IPS DF 19.7 (cell line): Measurements from ENCODE around the gene PPM1L.
"Not testable (repeated sequence)": the region's sequence is repeated elsewhere in the genome, so short reads cannot be mapped to it uniquely, and the experiment has no call there.

ENCODE experiments used
- DNase-seq: peaks from one replicate; pipeline ENCODE4 v3.0.0-alpha.2; 2013; ENCODE audit warnings: low read depth, low spot score

PPM1L gene

GRCh38 chr3:160755776-160756304 lies at the start of gene PPM1L:
TSS of gene PPM1L (plus strand) at chr3:160756231.
- no peak for DNase-seq

- DNase-seq: no peak
These were observed 48.7 kb upstream of the PPM1L start for GRCh38 chr3:160707187-160707794.

- DNase-seq: no peak
These were observed 46.4 kb upstream of the PPM1L start for GRCh38 chr3:160709477-160710182.

GRCh38 chr3:160713144-160713543 lies 42.9 kb upstream of the PPM1L start:
- not testable (repeated sequence) for DNase-seq

- no peak for DNase-seq
These were observed 36.3 kb upstream of the PPM1L start for GRCh38 chr3:160719710-160720109.

GRCh38 chr3:160720123-160720746 lies 35.8 kb upstream of the PPM1L start:
- DNase-seq: no peak

GRCh38 chr3:160722331-160722730 lies 33.7 kb upstream of the PPM1L start:
- DNase-seq: no peak

GRCh38 chr3:160725338-160725737 lies 30.7 kb upstream of the PPM1L start:
- DNase-seq: no peak

- no peak for DNase-seq
These were observed 20.2 kb upstream of the PPM1L start for GRCh38 chr3:160735826-160736225.

- DNase-seq: no peak
These were observed 18.0 kb upstream of the PPM1L start for GRCh38 chr3:160738048-160738447.

- DNase-seq: no peak
These were observed 17.0 kb upstream of the PPM1L start for GRCh38 chr3:160739079-160739478.

GRCh38 chr3:160746976-160747375 lies 9.1 kb upstream of the PPM1L start:
- no peak for DNase-seq

- DNase-seq: no peak
These were observed 8.6 kb upstream of the PPM1L start for GRCh38 chr3:160747422-160747821.

- DNase-seq: no peak
These were observed 7.8 kb upstream of the PPM1L start for GRCh38 chr3:160748231-160748630.

- DNase-seq: no peak
These were observed 7.2 kb upstream of the PPM1L start for GRCh38 chr3:160748787-160749186.

- no peak for DNase-seq
These were observed 2.1 kb upstream of the PPM1L start for GRCh38 chr3:160753953-160754352.

GRCh38 chr3:160754371-160754854 lies 1.6 kb upstream of the PPM1L start:
- no peak for DNase-seq

- DNase-seq: no peak
These were observed 930 bp upstream of the PPM1L start for GRCh38 chr3:160754855-160755747.

- DNase-seq: no peak
These were observed 1.4 kb downstream of the PPM1L start for GRCh38 chr3:160757233-160758106.

GRCh38 chr3:160758929-160759577 lies 3.0 kb downstream of the PPM1L start:
- no peak for DNase-seq
